ENCODE data around the gene LCN6. TPM values are rescaled to one million over a fixed set of nuclear protein-coding genes. Genes with fewer than 3 reads are reported as not detected.

Gene LCN6
- total RNA-seq, 1 experiment from 2014 or later: not detected

DNA sequence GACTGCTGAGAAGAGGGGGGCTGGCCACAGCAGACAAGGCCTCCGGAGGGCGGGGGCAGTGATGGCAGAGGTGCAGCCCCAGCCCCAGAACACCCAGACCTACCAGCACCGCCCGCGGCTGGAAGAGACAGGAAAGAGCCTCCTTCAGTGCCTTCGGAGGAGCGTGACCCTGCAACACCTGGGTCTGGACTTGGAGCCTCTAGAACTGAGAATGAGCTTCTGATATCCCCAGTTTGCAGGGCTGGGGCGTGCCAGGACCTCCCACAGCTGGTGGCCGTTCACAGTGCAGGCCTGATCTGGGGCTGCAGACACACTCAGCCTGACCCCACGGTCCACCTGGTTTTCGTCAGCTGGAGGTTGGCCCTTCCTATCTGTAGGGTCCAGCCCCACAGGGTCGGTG, 14.7 kb downstream of the LCN6 start:
- CTCF ChIA-PET: interaction anchor here (0.7 kb wide), 1 partner anchor 24 kb away, joined by 3 read pairs; the partner anchor contains the start of gene LCN8
- no peaks in the 10 kb centered on the region for H3K27me3 Mint-ChIP-seq (ENCODE audit: low read depth)

GRCh38 chr9:136732444-136733178, 15.7 kb downstream of the LCN6 start:
- Mint-ChIP-seq H3K27me3 (ENCODE audit: low read depth) (no peaks in the 10 kb centered on the region), H3K36me3 (no peaks in the 10 kb centered on the region), H3K27ac (peak overlapping the region; percentile 74; the same call in 1 of the 2 replicates), H3K4me3 (no peak overlapping the region), H3K9me3 (no peaks in the 10 kb centered on the region), H3K4me1 (peaks cover 4% of the 10 kb centered on the region; the same call in 1 of the 2 replicates)
- ChIA-PET CTCF (no interaction called here), POLR2A (interaction anchor here (0.7 kb wide), 1 partner anchor 21 kb away, joined by 9 read pairs; no protein-coding TSS in a partner anchor)
- TF ChIP-seq USF2 (CRISPR knock-in tag; IDR thresholded peaks at IDR 0.05): peak; percentile 56; the same call in 1 of the 2 replicates
- TF ChIP-seq, protein P1, sequence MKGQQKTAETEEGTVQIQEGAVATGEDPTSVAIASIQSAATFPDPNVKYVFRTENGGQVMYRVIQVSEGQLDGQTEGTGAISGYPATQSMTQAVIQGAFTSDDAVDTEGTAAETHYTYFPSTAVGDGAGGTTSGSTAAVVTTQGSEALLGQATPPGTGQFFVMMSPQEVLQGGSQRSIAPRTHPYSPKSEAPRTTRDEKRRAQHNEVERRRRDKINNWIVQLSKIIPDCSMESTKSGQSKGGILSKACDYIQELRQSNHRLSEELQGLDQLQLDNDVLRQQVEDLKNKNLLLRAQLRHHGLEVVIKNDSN (CRISPR knock-in tag; IDR thresholded peaks at IDR 0.05): peak; percentile 37; the same call in 1 of the 2 replicates
- TF ChIP-seq, protein P2, sequence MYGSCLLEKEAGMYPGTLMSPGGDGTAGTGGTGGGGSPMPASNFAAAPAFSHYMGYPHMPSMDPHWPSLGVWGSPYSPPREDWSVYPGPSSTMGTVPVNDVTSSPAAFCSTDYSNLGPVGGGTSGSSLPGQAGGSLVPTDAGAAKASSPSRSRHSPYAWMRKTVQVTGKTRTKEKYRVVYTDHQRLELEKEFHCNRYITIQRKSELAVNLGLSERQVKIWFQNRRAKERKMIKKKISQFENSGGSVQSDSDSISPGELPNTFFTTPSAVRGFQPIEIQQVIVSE (CRISPR knock-in tag; IDR thresholded peaks at IDR 0.05; ENCODE audit: borderline replicate concordance): no peak
- DNase-seq (ENCODE audit: low spot score): no peak
- no peak for ATAC-seq

More for the DNA sequence above, 14.7 kb downstream of the LCN6 start:
- H3K36me3 Mint-ChIP-seq: no peaks in the 10 kb centered on the region
- H3K27ac Mint-ChIP-seq: no peak overlapping the region
- TF ChIP-seq, protein P1 (CRISPR knock-in tag; IDR thresholded peaks at IDR 0.05): no peak
- TF ChIP-seq CBFB (CRISPR knock-in tag; IDR thresholded peaks at IDR 0.05; ENCODE audit: low read depth) (no peak), MYBL2 (CRISPR knock-in tag; IDR thresholded peaks at IDR 0.05) (no peak), TEAD1 (CRISPR knock-in tag; IDR thresholded peaks at IDR 0.05) (no peak)
- H3K4me1 Mint-ChIP-seq: peaks cover 4% of the 10 kb centered on the region; the same call in 1 of the 2 replicates
- POLR2A ChIA-PET: interaction anchor here (0.7 kb wide), 1 partner anchor 436 kb away, joined by 3 read pairs; no protein-coding TSS in a partner anchor
- no peak for DNase-seq (ENCODE audit: low spot score)
- H3K4me3 Mint-ChIP-seq: no peak overlapping the region
- peaks cover 1% of the 10 kb centered on the region; the same call in 1 of the 2 replicates for H3K9me3 Mint-ChIP-seq
- no peak for ATAC-seq

GRCh38 chr9:136729926-136730325, 18.4 kb downstream of the LCN6 start:
- H3K27ac Mint-ChIP-seq: no peak overlapping the region
- H3K27me3 Mint-ChIP-seq (ENCODE audit: low read depth): no peaks in the 10 kb centered on the region
- ATAC-seq: no peak
- peak overlapping the region; percentile 64; the same call in 1 of the 2 replicates for H3K4me3 Mint-ChIP-seq
- H3K36me3 Mint-ChIP-seq: peaks cover 21% of the 10 kb centered on the region
- ChIA-PET CTCF (interaction anchor here (0.5 to 3.4 kb wide), 13 partner anchors 10 to 249 kb away, joined by 3 to 40 read pairs (median 6); partner anchors contain the start of genes FBXW5, LCN10, LCN15 and LCN8), POLR2A (interaction anchor here (0.6 kb wide), 1 partner anchor 783 kb away, joined by 4 read pairs; no protein-coding TSS in a partner anchor)
- peaks cover 17% of the 10 kb centered on the region for H3K4me1 Mint-ChIP-seq
- no peak for TF ChIP-seq NFATC4 (CRISPR knock-in tag; IDR thresholded peaks at IDR 0.05)
- no peak for TF ChIP-seq SMAD3 (CRISPR knock-in tag; IDR thresholded peaks at IDR 0.05; ENCODE audit: borderline replicate concordance)
- TF ChIP-seq TEAD4 (CRISPR knock-in tag; IDR thresholded peaks at IDR 0.05): no peak
- no peak for TF ChIP-seq FOXJ3 (CRISPR knock-in tag; IDR thresholded peaks at IDR 0.05; ENCODE audit: borderline replicate concordance)
- H3K9me3 Mint-ChIP-seq: no peaks in the 10 kb centered on the region
- no peak for DNase-seq (ENCODE audit: low spot score)

GRCh38 chr9:136729144-136729543, 19.2 kb downstream of the LCN6 start:
- Mint-ChIP-seq H3K9me3 (no peaks in the 10 kb centered on the region), H3K4me1 (peaks cover 21% of the 10 kb centered on the region), H3K27ac (no peak overlapping the region), H3K4me3 (peak overlapping the region; percentile 64), H3K27me3 (ENCODE audit: low read depth) (no peaks in the 10 kb centered on the region), H3K36me3 (peaks cover 29% of the 10 kb centered on the region)
- peak; percentile 10 for ATAC-seq
- DNase-seq (ENCODE audit: low spot score): no peak
- ChIA-PET POLR2A (interaction anchor here (1.2 to 1.3 kb wide), 2 partner anchors 9 to 18 kb away, joined by 3 read pairs; no protein-coding TSS in a partner anchor), CTCF (interaction anchor here (0.8 to 3.4 kb wide), 25 partner anchors 9 to 383 kb away, joined by 3 to 40 read pairs (median 5); partner anchors contain the start of genes AGPAT2, FBXW5, LCN10 and LCN15)
- TF ChIP-seq, protein P3, sequence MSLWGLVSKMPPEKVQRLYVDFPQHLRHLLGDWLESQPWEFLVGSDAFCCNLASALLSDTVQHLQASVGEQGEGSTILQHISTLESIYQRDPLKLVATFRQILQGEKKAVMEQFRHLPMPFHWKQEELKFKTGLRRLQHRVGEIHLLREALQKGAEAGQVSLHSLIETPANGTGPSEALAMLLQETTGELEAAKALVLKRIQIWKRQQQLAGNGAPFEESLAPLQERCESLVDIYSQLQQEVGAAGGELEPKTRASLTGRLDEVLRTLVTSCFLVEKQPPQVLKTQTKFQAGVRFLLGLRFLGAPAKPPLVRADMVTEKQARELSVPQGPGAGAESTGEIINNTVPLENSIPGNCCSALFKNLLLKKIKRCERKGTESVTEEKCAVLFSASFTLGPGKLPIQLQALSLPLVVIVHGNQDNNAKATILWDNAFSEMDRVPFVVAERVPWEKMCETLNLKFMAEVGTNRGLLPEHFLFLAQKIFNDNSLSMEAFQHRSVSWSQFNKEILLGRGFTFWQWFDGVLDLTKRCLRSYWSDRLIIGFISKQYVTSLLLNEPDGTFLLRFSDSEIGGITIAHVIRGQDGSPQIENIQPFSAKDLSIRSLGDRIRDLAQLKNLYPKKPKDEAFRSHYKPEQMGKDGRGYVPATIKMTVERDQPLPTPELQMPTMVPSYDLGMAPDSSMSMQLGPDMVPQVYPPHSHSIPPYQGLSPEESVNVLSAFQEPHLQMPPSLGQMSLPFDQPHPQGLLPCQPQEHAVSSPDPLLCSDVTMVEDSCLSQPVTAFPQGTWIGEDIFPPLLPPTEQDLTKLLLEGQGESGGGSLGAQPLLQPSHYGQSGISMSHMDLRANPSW (CRISPR knock-in tag; conservative IDR thresholded peaks at IDR 0.05; ENCODE audit: low read depth): no peak
- TF ChIP-seq NR2C2 (CRISPR knock-in tag; IDR thresholded peaks at IDR 0.05): no peak
- no peak for TF ChIP-seq FOXJ3 (CRISPR knock-in tag; IDR thresholded peaks at IDR 0.05; ENCODE audit: borderline replicate concordance)
- TF ChIP-seq CREB1 (CRISPR knock-in tag; IDR thresholded peaks at IDR 0.05): no peak
- no peak for TF ChIP-seq ZNF281 (CRISPR knock-in tag; IDR thresholded peaks at IDR 0.05)
- TF ChIP-seq ATF1 (CRISPR knock-in tag; IDR thresholded peaks at IDR 0.05): no peak
- no peak for TF ChIP-seq IRF1 (CRISPR knock-in tag; IDR thresholded peaks at IDR 0.05)
- no peak for TF ChIP-seq EMX1 (CRISPR knock-in tag; IDR thresholded peaks at IDR 0.05)

Measured in WTC11 (cell line).